ENCODE results near the gene ULBP2. TPM values are rescaled to one million over a fixed set of nuclear protein-coding genes. Genes with fewer than 3 reads are reported as not detected.
"Not testable (repeated sequence)": the region's sequence is repeated elsewhere in the genome, so short reads cannot be mapped to it uniquely, and the experiment has no call there.

ULBP2 gene
- total RNA-seq, 1 donor, result 2.5 TPM

GRCh38 chr6:149939356-149939648 is 2.5 kb upstream of the ULBP2 start:
- no peaks in the 10 kb centered on the region for H3K36me3 ChIP-seq (ENCODE audit: insufficient read depth, low read length)
- H3K79me2 ChIP-seq (ENCODE audit: insufficient read depth, low read length), result peaks cover 2% of the 10 kb centered on the region
- H3K4me3 ChIP-seq (ENCODE audit: insufficient read depth, low read length), result peak overlapping the region; percentile 75
- H4K20me1 ChIP-seq (ENCODE audit: insufficient read depth, low read length), result no peaks in the 10 kb centered on the region
- no peaks in the 10 kb centered on the region for H3K9me3 ChIP-seq (ENCODE audit: low read depth, low read length)
- peak overlapping the region; percentile 86 for H3K4me2 ChIP-seq (ENCODE audit: insufficient read depth, low read length)
- H3K4me1 ChIP-seq (ENCODE audit: insufficient read depth, low read length), result peaks cover 16% of the 10 kb centered on the region
- no peak for TF ChIP-seq CTCF (IDR thresholded peaks at IDR 0.05; ENCODE audit: extremely low read depth, low read depth, low read length)
- peaks cover 35% of the 10 kb centered on the region for H3K27me3 ChIP-seq (ENCODE audit: insufficient read depth, low read length)
- no peak overlapping the region for H3K27ac ChIP-seq (ENCODE audit: low read depth, low read length)
- H2AFZ ChIP-seq (ENCODE audit: low read length), result no peak overlapping the region
- DNase-seq (ENCODE audit: insufficient read length, low spot score, missing footprints), result no peak

- Histone ChIP-seq H3K4me3 (ENCODE audit: insufficient read depth, low read length) (no peak overlapping the region), H3K4me2 (ENCODE audit: insufficient read depth, low read length) (no peak overlapping the region), H3K79me2 (ENCODE audit: insufficient read depth, low read length) (peaks cover 2% of the 10 kb centered on the region), H3K4me1 (ENCODE audit: insufficient read depth, low read length) (peaks cover 16% of the 10 kb centered on the region), H3K27ac (ENCODE audit: low read depth, low read length) (no peak overlapping the region), H4K20me1 (ENCODE audit: insufficient read depth, low read length) (no peaks in the 10 kb centered on the region), H3K9me3 (ENCODE audit: low read depth, low read length) (no peaks in the 10 kb centered on the region), H2AFZ (ENCODE audit: low read length) (no peak overlapping the region), H3K27me3 (ENCODE audit: insufficient read depth, low read length) (peaks cover 34% of the 10 kb centered on the region), H3K36me3 (ENCODE audit: insufficient read depth, low read length) (no peaks in the 10 kb centered on the region)
- no peak for TF ChIP-seq CTCF (IDR thresholded peaks at IDR 0.05; ENCODE audit: extremely low read depth, low read depth, low read length)
- DNase-seq (ENCODE audit: insufficient read length, low spot score, missing footprints), result no peak
Observed at GRCh38 chr6:149939909-149940671, 1.7 kb upstream of the ULBP2 start.

- no peak overlapping the region for H3K4me3 ChIP-seq (ENCODE audit: insufficient read depth, low read length)
- no peaks in the 10 kb centered on the region for H3K36me3 ChIP-seq (ENCODE audit: insufficient read depth, low read length)
- H3K27me3 ChIP-seq (ENCODE audit: insufficient read depth, low read length), result peaks cover 29% of the 10 kb centered on the region
- no peak overlapping the region for H3K27ac ChIP-seq (ENCODE audit: low read depth, low read length)
- peaks cover 16% of the 10 kb centered on the region for H3K4me1 ChIP-seq (ENCODE audit: insufficient read depth, low read length)
- DNase-seq (ENCODE audit: insufficient read length, low spot score, missing footprints), result no peak
- no peak overlapping the region for H2AFZ ChIP-seq (ENCODE audit: low read length)
- H3K9me3 ChIP-seq (ENCODE audit: low read depth, low read length), result no peaks in the 10 kb centered on the region
- H4K20me1 ChIP-seq (ENCODE audit: insufficient read depth, low read length), result no peaks in the 10 kb centered on the region
- peaks cover 2% of the 10 kb centered on the region for H3K79me2 ChIP-seq (ENCODE audit: insufficient read depth, low read length)
- no peak for TF ChIP-seq CTCF (IDR thresholded peaks at IDR 0.05; ENCODE audit: extremely low read depth, low read depth, low read length)
- H3K4me2 ChIP-seq (ENCODE audit: insufficient read depth, low read length), result no peak overlapping the region
Observed at GRCh38 chr6:149940672-149940982, 1.2 kb upstream of the ULBP2 start.

DNA sequence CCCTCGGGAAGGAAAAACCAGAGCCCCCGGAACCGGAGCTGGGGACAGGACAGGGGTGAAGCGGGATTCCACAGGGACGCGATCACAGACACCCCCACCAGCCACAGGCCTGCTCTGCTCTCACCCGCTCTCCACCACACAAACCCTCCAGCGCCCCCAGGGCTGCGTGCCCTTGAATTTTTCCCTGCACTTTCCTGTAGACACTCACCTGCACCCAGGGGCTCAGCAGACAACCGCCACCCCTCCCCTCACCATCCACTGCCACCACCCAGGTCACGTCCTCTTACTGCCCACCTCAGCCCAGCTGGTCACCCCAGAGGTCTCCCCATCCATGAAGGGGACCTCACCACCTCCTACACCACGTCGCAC is 631 bp downstream of the ULBP2 start:
- H4K20me1 ChIP-seq (ENCODE audit: insufficient read depth, low read length), result no peaks in the 10 kb centered on the region
- H3K4me2 ChIP-seq (ENCODE audit: insufficient read depth, low read length), result peak overlapping the region; percentile 89
- peaks cover 16% of the 10 kb centered on the region for H3K4me1 ChIP-seq (ENCODE audit: insufficient read depth, low read length)
- H3K4me3 ChIP-seq (ENCODE audit: insufficient read depth, low read length), result peak overlapping the region; percentile 97
- peaks cover 2% of the 10 kb centered on the region for H3K79me2 ChIP-seq (ENCODE audit: insufficient read depth, low read length)
- H3K36me3 ChIP-seq (ENCODE audit: insufficient read depth, low read length), result no peaks in the 10 kb centered on the region
- H3K27me3 ChIP-seq (ENCODE audit: insufficient read depth, low read length), result peaks cover 14% of the 10 kb centered on the region
- DNase-seq (ENCODE audit: insufficient read length, low spot score, missing footprints), result no peak
- H3K9me3 ChIP-seq (ENCODE audit: low read depth, low read length), result no peaks in the 10 kb centered on the region
- peak overlapping the region; percentile 96 for H2AFZ ChIP-seq (ENCODE audit: low read length)
- no peak for TF ChIP-seq CTCF (IDR thresholded peaks at IDR 0.05; ENCODE audit: extremely low read depth, low read depth, low read length)
- H3K27ac ChIP-seq (ENCODE audit: low read depth, low read length), result peak overlapping the region; percentile 80

DNA sequence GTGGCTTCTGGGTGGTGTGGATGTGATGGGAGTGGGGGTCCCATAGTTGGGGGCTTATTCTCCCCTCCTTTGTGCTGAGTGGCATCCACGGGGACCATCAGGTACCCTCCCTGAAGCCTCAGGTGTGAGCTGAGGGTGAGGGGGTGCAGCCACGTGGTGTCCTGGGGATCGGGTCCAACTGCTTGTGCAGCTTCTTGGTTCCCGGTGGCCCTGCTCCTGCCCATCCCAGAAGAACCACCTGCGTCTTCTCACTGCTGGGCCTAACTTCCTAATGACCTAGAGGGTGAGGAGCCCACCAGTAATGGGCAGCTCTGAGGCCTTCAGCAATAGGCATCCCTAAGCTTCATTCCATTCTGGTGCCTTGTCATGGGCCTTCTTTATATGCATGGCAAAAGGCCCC is 1.5 kb downstream of the ULBP2 start:
- H3K27me3 ChIP-seq (ENCODE audit: insufficient read depth, low read length), result peaks cover 12% of the 10 kb centered on the region
- not testable (repeated sequence) for H3K4me2 ChIP-seq (ENCODE audit: insufficient read depth, low read length); H3K36me3 ChIP-seq (ENCODE audit: insufficient read depth, low read length); H3K79me2 ChIP-seq (ENCODE audit: insufficient read depth, low read length); H3K4me3 ChIP-seq (ENCODE audit: insufficient read depth, low read length); H3K9me3 ChIP-seq (ENCODE audit: low read depth, low read length); H4K20me1 ChIP-seq (ENCODE audit: insufficient read depth, low read length); DNase-seq (ENCODE audit: insufficient read length, low spot score, missing footprints); H3K27ac ChIP-seq (ENCODE audit: low read depth, low read length); H2AFZ ChIP-seq (ENCODE audit: low read length)
- H3K4me1 ChIP-seq (ENCODE audit: insufficient read depth, low read length), result peaks cover 14% of the 10 kb centered on the region

- not testable (repeated sequence) for H3K27ac ChIP-seq (ENCODE audit: low read depth, low read length); H4K20me1 ChIP-seq (ENCODE audit: insufficient read depth, low read length); H3K79me2 ChIP-seq (ENCODE audit: insufficient read depth, low read length); H3K27me3 ChIP-seq (ENCODE audit: insufficient read depth, low read length); H3K4me1 ChIP-seq (ENCODE audit: insufficient read depth, low read length); H3K4me2 ChIP-seq (ENCODE audit: insufficient read depth, low read length); H3K4me3 ChIP-seq (ENCODE audit: insufficient read depth, low read length); H2AFZ ChIP-seq (ENCODE audit: low read length); DNase-seq (ENCODE audit: insufficient read length, low spot score, missing footprints); H3K9me3 ChIP-seq (ENCODE audit: low read depth, low read length); H3K36me3 ChIP-seq (ENCODE audit: insufficient read depth, low read length)
Observed at GRCh38 chr6:149945276-149945675, 3.5 kb downstream of the ULBP2 start.
